BLaER1 (cell line): ENCODE measurements around the gene ATRAID.

Experiments
- H3K27ac ChIP-seq: shearing (Covaris generic); formaldehyde crosslinking; 2 replicates; pipeline ENCODE4 v1.8.1; 2022
- H3K27me3 ChIP-seq: shearing (Covaris generic); formaldehyde crosslinking; 2 replicates; pipeline ENCODE4 v1.8.1; 2022
- H3K36me3 ChIP-seq: shearing (Covaris generic); formaldehyde crosslinking; 2 replicates; pipeline ENCODE4 v1.8.1; 2022
- H3K4me1 ChIP-seq: shearing (Covaris generic); formaldehyde crosslinking; 2 replicates; pipeline ENCODE4 v1.8.1; 2022
- H3K4me2 ChIP-seq: shearing (Covaris generic); formaldehyde crosslinking; 2 replicates; pipeline ENCODE4 v1.8.1; 2022
- H3K4me3 ChIP-seq: shearing (Covaris generic); formaldehyde crosslinking; 2 replicates; pipeline ENCODE4 v1.8.1; 2022
- H3K9ac ChIP-seq: shearing (Covaris generic); formaldehyde crosslinking; 2 replicates; pipeline ENCODE4 v1.8.1; 2022
- H3K9me3 ChIP-seq: shearing (Covaris generic); formaldehyde crosslinking; 2 replicates; pipeline ENCODE4 v1.8.1; 2022
- H4K20me1 ChIP-seq: shearing (Covaris generic); formaldehyde crosslinking; 2 replicates; pipeline ENCODE4 v1.8.1; 2022
- Cebpa-rat ChIP-seq: shearing (Covaris generic); IDR thresholded peaks from 2 replicates; pipeline ENCODE4 v1.8.1; 2022

The ATRAID gene

GRCh38 chr2:27206346-27206745 lies 5.5 kb upstream of the ATRAID start:
- no peak overlapping the region for H3K4me2 ChIP-seq
- no peak overlapping the region for H3K27ac ChIP-seq
- no peak overlapping the region for H3K9ac ChIP-seq
- peaks cover 36% of the 10 kb centered on the region for H3K4me1 ChIP-seq
- no peaks in the 10 kb centered on the region for H3K9me3 ChIP-seq
- no peak for TF ChIP-seq Cebpa-rat
- no peak overlapping the region for H3K4me3 ChIP-seq
- peaks cover 84% of the 10 kb centered on the region for H3K36me3 ChIP-seq
- no peaks in the 10 kb centered on the region for H3K27me3 ChIP-seq
- peaks cover 15% of the 10 kb centered on the region; the same call in 1 of the 2 replicates for H4K20me1 ChIP-seq

DNA sequence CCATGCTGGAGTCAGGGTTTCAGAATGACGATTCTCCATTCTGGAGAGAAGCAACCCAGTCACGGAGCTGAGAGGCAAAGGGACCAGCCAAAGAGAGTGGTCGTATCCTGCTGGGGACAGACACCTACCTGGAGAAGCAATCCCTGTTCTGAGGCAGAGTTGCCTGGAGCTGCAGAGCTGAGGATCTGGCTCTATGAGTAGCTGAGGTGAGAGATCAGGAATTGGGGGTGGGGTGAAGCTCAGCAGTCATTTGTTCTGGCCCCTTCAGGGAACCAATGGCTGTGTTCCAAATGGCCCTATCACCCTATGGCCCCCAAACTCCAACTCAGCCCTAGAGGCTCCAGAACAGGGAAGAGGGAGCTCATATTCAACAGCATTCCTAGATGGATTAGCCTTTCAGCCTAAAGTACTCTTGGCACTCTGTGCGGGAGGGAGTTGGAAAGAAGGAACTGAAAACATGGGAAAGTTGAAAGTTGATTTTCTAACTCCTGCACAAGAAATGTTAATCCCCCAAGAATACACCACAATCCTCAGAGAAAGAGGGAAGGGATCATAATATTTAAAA lies 3.3 kb upstream of the ATRAID start:
- Histone ChIP-seq H3K4me2 (peak overlapping the region; percentile 94; the same call in 1 of the 2 replicates), H4K20me1 (peaks cover 13% of the 10 kb centered on the region; the same call in 1 of the 2 replicates), H3K9me3 (no peaks in the 10 kb centered on the region), H3K4me1 (peaks cover 44% of the 10 kb centered on the region), H3K4me3 (no peak overlapping the region), H3K27ac (no peak overlapping the region), H3K9ac (no peak overlapping the region), H3K27me3 (no peaks in the 10 kb centered on the region), H3K36me3 (peaks cover 62% of the 10 kb centered on the region)
- no peak for TF ChIP-seq Cebpa-rat

DNA sequence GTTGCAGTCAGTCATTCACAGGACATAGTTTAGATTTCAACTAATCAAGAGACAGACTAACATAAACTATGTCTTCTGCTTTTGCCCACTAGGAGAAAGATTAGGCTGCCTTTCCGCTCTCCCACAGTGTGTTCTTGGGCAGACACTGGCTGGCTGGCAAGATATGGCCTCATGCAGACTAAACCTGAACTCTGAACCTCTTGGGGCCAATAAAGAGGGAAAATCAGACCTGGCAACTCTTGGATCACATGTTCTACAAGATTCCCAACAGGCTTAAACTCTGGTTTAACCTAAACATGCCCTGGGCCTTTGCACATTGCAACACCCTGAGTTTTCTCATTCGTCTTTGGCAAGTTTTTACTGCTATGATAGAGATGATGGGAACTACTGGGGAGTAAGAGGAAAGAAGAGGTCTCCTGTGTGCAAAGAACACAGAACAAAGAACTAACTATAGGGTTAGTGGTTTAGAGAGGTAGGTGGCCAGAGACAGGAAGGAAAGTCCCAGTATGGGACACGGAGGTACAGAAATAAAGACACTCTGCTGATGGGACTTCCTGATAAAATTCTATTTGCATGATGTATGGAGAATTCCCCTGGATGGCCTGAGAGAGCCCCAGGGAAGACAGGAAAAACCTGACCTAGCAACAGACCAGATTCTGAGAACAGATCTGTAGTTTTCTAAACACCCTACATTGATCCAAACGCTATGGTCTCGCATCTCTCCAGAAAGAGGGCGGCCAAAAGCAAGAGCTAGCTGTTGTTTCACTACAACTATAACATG lies 2.0 kb upstream of the ATRAID start:
- Histone ChIP-seq H3K9me3 (no peaks in the 10 kb centered on the region), H3K27me3 (no peaks in the 10 kb centered on the region), H3K4me3 (peak overlapping the region; percentile 26; the same call in 1 of the 2 replicates), H3K36me3 (peaks cover 51% of the 10 kb centered on the region), H3K4me1 (peaks cover 47% of the 10 kb centered on the region), H3K9ac (peak overlapping the region; percentile 45; the same call in 1 of the 2 replicates), H3K27ac (peak overlapping the region; percentile 52), H4K20me1 (0 out of 2 replicates have a peak, but pooled peaks cover 10% of the 10 kb centered on the region), H3K4me2 (peak overlapping the region; percentile 94)
- TF ChIP-seq Cebpa-rat = no peak

DNA sequence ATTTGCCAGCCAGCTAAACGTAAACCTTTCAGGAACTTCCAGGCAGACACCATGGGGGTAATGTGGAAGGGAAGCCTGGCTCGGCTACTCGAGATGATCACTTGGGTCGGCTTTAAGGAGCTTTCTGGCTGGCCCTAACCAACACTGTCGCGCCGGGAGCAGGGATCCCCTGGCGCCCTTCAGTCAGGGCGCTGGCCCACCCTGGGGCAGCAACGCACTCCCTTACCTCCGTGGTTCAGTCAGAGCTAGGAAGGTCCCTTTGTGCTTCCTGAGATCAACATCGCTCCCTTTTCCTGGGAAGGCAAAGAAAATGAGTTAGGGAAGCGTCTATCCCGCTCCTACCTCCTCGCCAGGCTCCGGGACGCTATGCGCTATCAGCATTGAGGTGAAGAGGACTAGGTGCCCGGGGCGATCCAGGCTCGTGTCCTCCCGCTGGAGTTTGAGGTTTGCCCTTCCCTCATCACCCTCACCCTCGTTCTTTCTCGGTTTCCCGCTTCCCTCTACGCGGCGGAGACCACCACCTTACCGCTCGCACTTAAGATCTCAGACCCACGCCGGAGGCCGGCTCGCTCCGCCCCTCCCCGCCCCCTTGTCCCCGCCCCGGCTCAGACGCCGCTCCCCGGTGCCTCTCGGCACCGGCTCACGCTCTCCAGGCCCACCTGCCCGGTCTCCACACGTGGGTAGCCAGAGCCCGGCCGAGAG lies 449 bp upstream of the ATRAID start:
- no peaks in the 10 kb centered on the region for H3K9me3 ChIP-seq
- peak overlapping the region; percentile 94 for H3K4me2 ChIP-seq
- TF ChIP-seq Cebpa-rat = no peak
- peaks cover 48% of the 10 kb centered on the region for H3K36me3 ChIP-seq
- H3K4me1 ChIP-seq = peaks cover 47% of the 10 kb centered on the region
- H3K4me3 ChIP-seq = peak overlapping the region; percentile 86
- H4K20me1 ChIP-seq = 0 out of 2 replicates have a peak, but pooled peaks cover 10% of the 10 kb centered on the region
- H3K27me3 ChIP-seq = no peaks in the 10 kb centered on the region
- H3K9ac ChIP-seq = peak overlapping the region; percentile 98
- peak overlapping the region; percentile 98 for H3K27ac ChIP-seq

DNA sequence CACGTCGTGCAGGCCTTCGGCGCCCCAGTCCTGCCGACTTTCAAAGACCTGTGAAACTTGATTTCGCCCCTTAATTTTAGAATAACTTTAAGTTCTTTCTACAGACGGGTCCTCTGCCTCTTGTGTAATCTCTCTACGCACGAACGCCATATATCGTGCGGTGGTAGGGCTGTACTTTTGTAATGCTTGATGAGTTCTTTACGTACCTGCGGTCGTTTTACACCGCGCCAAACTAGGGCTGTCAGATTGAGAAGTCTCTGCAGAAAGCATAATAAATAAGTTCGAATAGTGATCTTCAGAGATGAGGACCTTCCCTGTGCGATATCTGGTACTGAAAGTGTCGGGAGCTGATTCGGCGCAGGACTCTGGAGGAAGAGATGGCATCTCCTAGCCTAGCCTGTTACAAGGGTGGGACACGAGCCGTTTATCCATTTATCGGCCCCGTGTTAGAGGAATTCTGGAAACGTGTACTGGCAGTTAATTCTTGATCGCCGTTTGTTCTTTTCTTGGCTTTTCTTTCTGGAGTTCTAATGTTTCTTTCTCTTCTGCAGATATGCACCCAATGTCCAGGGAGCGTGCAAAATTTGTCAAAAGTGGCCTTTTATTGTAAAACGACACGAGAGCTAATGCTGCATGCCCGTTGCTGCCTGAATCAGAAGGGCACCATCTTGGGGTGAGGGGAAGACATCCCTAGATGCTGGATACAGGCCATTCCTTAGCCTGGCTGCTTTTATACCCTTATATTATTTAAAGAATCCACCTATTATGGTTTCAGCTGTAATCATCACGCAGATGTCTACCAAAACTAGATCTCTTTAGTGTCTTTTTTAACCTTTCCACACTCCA lies 1.0 kb downstream of the ATRAID start:
- peak overlapping the region; percentile 98 for H3K27ac ChIP-seq
- no peaks in the 10 kb centered on the region for H3K9me3 ChIP-seq
- peak overlapping the region; percentile 92 for H3K4me2 ChIP-seq
- peaks cover 36% of the 10 kb centered on the region for H3K36me3 ChIP-seq
- peaks cover 53% of the 10 kb centered on the region for H3K4me1 ChIP-seq
- peak overlapping the region; percentile 86 for H3K4me3 ChIP-seq
- TF ChIP-seq Cebpa-rat = peak; percentile 66; the same call in 1 of the 2 replicates
- no peaks in the 10 kb centered on the region for H3K27me3 ChIP-seq
- peak overlapping the region; percentile 98 for H3K9ac ChIP-seq
- 0 out of 2 replicates have a peak, but pooled peaks cover 7% of the 10 kb centered on the region for H4K20me1 ChIP-seq

DNA sequence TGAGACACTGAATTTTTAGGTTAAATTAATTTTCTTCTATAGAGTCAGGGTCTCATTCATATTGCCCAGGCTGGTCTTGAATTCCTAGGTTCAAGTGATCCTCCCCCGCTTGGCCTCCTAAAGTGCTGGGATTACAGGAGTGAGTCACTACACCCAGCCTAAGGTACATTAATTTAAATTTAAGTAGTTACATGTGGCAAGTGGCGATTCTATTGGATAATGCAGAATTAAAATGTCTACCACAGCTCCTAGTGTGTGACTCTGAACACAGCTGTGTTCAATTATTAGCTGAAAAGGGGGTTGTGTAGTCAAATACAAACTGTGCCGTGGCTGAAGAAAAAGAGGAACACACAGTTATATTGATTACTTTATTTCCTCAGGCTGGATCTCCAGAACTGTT lies 3.1 kb downstream of the ATRAID start:
- Histone ChIP-seq H3K9me3 (no peaks in the 10 kb centered on the region), H3K9ac (no peak overlapping the region), H3K27me3 (no peaks in the 10 kb centered on the region), H3K4me2 (no peak overlapping the region), H4K20me1 (no peaks in the 10 kb centered on the region), H3K27ac (no peak overlapping the region), H3K4me3 (no peak overlapping the region), H3K4me1 (peaks cover 50% of the 10 kb centered on the region), H3K36me3 (peaks cover 32% of the 10 kb centered on the region)
- no peak for TF ChIP-seq Cebpa-rat

- peak overlapping the region; percentile 82 for H3K4me2 ChIP-seq
- no peaks in the 10 kb centered on the region for H3K9me3 ChIP-seq
- H3K27me3 ChIP-seq = no peaks in the 10 kb centered on the region
- H3K27ac ChIP-seq = peak overlapping the region; percentile 95
- peaks cover 36% of the 10 kb centered on the region for H3K4me1 ChIP-seq
- no peak for TF ChIP-seq Cebpa-rat
- H3K4me3 ChIP-seq = peak overlapping the region; percentile 80
- H3K36me3 ChIP-seq = peaks cover 47% of the 10 kb centered on the region
- H3K9ac ChIP-seq = peak overlapping the region; percentile 93; the same call in 1 of the 2 replicates
- H4K20me1 ChIP-seq = no peaks in the 10 kb centered on the region
Observed at GRCh38 chr2:27216416-27217137, 4.7 kb downstream of the ATRAID start.

DNA sequence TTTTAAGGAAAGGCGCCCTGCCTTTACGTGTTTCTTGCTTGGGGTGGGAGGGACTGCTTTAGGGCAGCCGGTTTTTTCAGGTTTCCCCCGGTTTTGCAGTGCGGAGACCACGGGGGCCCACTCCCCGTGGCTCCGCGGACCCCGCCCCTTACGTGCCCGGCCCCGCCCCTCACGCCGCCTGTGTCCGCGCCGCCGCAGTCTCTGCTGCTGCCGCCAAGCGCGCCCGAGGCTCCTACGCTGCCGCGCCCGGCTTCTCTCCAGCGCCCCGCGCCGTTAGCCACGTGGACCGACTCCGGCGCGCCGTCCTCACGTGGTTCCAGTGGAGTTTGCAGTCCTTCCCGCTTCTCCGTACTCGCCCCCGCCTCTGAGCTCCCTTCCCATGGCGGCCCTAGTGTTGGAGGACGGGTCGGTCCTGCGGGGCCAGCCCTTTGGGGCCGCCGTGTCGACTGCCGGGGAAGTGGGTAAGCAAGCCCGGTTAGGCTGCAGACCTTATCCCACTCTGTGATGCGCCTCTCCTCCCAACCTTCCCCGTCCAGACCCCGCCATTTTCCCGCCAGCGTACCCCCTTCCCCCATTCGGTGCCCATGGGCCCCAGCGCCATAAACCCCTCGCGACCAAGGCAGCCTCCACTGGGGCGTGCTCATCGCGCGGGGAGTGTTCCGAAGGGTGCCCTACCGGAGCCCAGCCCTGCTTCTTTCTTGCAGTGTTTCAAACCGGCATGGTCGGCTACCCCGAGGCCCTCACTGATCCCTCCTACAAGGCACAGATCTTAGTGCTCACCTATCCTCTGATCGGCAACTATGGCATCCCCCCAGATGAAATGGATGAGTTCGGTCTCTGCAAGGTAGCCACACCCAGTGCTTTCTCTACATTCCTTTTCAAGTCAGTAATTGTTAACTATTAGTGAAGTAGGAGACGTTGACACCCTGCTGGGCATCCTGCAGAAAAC lies 5.6 kb downstream of the ATRAID start, which contains the start of gene CAD:
CAD (plus strand) TSS at position 197 of the 949 bp plus-strand sequence; CDS start at position 380, 183 bp downstream.
- Histone ChIP-seq H3K4me2 (peak within 1 kb of the TSS; percentile 82), H4K20me1 (no peaks in the 10 kb centered on the region), H3K9me3 (no peaks in the 10 kb centered on the region), H3K4me1 (peaks cover 36% of the 10 kb centered on the region), H3K27me3 (no peaks in the 10 kb centered on the region), H3K36me3 (peaks cover 55% of the 10 kb centered on the region), H3K4me3 (peak within 1 kb of the TSS; percentile 80), H3K9ac (peak within 1 kb of the TSS; percentile 93), H3K27ac (peak within 1 kb of the TSS; percentile 95)
- no peak for TF ChIP-seq Cebpa-rat
